Loucy (cell line): ENCODE results near the gene PDS5B.

Source experiments
- EZH2phosphoT487 ChIP-seq: fragments of 200-600 bp; IDR thresholded peaks from 2 replicates; pipeline ENCODE4 v1.6.1; 2018; ENCODE audit warnings: antibody characterized with exemption, mild to moderate bottlenecking, moderate library complexity, borderline replicate concordance
- TF ChIP-seq, protein P1 (sequence below): fragments of 200-600 bp; sonication (generic); conservative IDR thresholded peaks from 2 replicates; pipeline ENCODE4 v1.5.1; 2014; ENCODE audit warnings: mild to moderate bottlenecking, antibody characterized with exemption, low read length

DNA sequence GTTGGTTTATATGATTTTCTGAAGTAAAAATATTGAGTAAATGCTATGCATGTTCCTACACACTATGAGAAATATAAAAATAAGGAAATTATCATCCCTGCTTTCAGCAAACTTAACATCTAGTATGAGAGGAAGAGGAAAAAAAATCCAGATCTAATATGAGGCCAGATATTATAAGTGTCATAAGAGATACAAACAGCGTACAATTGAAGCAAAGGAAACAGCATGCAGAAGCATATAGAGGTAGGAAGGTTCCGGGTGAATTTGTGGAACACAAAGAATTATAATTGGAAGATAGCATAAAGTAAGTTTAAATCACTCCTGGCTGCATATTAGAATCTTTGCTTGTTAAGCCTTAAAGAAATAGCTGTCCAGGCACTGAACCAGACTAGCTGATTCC, 88.3 kb downstream of the PDS5B start:
- TF ChIP-seq, protein P1, sequence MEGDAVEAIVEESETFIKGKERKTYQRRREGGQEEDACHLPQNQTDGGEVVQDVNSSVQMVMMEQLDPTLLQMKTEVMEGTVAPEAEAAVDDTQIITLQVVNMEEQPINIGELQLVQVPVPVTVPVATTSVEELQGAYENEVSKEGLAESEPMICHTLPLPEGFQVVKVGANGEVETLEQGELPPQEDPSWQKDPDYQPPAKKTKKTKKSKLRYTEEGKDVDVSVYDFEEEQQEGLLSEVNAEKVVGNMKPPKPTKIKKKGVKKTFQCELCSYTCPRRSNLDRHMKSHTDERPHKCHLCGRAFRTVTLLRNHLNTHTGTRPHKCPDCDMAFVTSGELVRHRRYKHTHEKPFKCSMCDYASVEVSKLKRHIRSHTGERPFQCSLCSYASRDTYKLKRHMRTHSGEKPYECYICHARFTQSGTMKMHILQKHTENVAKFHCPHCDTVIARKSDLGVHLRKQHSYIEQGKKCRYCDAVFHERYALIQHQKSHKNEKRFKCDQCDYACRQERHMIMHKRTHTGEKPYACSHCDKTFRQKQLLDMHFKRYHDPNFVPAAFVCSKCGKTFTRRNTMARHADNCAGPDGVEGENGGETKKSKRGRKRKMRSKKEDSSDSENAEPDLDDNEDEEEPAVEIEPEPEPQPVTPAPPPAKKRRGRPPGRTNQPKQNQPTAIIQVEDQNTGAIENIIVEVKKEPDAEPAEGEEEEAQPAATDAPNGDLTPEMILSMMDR: no peak
- TF ChIP-seq EZH2phosphoT487: no peak
